ENCODE data around the gene DENND1B.

DNA sequence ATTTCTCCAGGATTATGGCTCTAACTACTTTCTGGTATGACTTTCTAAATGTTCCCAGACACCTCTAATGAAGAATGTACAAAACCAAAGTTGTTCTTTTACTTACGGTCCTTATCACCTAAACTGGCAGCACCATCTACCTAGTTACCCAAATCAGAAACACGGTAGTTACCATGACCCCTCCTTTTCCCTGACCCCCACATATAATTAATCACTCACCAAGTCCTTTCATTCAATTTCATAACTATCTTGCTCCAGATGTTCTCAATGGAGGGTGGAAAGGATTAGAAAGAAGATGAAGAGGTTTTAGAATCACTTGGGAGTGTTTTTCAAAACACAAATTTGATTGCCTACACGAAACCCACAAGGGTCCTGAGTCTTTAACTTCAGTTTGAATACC, 98.0 kb downstream of the DENND1B start:
- TF ChIP-seq, protein P1, sequence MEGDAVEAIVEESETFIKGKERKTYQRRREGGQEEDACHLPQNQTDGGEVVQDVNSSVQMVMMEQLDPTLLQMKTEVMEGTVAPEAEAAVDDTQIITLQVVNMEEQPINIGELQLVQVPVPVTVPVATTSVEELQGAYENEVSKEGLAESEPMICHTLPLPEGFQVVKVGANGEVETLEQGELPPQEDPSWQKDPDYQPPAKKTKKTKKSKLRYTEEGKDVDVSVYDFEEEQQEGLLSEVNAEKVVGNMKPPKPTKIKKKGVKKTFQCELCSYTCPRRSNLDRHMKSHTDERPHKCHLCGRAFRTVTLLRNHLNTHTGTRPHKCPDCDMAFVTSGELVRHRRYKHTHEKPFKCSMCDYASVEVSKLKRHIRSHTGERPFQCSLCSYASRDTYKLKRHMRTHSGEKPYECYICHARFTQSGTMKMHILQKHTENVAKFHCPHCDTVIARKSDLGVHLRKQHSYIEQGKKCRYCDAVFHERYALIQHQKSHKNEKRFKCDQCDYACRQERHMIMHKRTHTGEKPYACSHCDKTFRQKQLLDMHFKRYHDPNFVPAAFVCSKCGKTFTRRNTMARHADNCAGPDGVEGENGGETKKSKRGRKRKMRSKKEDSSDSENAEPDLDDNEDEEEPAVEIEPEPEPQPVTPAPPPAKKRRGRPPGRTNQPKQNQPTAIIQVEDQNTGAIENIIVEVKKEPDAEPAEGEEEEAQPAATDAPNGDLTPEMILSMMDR (IDR thresholded peaks at IDR 0.05), result no peak
- TF ChIP-seq POLR2A (IDR thresholded peaks at IDR 0.05) (no peak), POLR2AphosphoS5 (IDR thresholded peaks at IDR 0.05) (no peak)

Data from breast epithelium (tissue), 3 donors.